Stimulated activated CD4-positive, alpha-beta T cell treated with anti-CD3 and anti-CD28 coated beads, Interleukin-1b, Interleukin-23, amount 100 ng/mL, for 48 hours (primary cell): Measurements from ENCODE around the gene SPC25.

ENCODE experiments used
- DNase-seq: peaks from one replicate; pipeline ENCODE4 v3.0.0-alpha.2; 2020

Gene SPC25

GRCh38 chr2:168835969-168836368, 54.3 kb downstream of the SPC25 start:
- DNase-seq = no peak

GRCh38 chr2:168831662-168832061, 58.6 kb downstream of the SPC25 start:
- no peak for DNase-seq

GRCh38 chr2:168830958-168831357, 59.3 kb downstream of the SPC25 start:
- DNase-seq = no peak

GRCh38 chr2:168825126-168825525, 65.1 kb downstream of the SPC25 start:
- no peak for DNase-seq

- no peak for DNase-seq
Measured at GRCh38 chr2:168821992-168822391, 68.2 kb downstream of the SPC25 start.

- DNase-seq = no peak
Measured at GRCh38 chr2:168821577-168821976, 68.7 kb downstream of the SPC25 start.
